GM12878 (cell line): ENCODE results near the gene ZBTB37.

Experiments used
- EP300 ChIP-seq, 2 experiments: fragments of 150-350 bp in 1 of 2; IDR thresholded peaks; 2 replicates each; pipeline ENCODE4 v1.6.1; 2011 to 2012; ENCODE audit warnings: low read depth in 2 of 2, low read length in 2 of 2, borderline replicate concordance in 1 of 2, improper control_type of control experiment in 1 of 2, inconsistent platforms in 1 of 2; ENCODE audit not compliant: control insufficient read depth in 1 of 2
- IKZF2 ChIP-seq, 2 experiments: fragments of 450-650 bp; IDR thresholded peaks; 2 replicates each; pipeline ENCODE4 v1.6.1; 2017; ENCODE audit warnings: mild to moderate bottlenecking in 2 of 2, moderate library complexity in 2 of 2
- RCOR1 ChIP-seq: conservative IDR thresholded peaks from 2 replicates; pipeline ENCODE4 v1.6.1; 2012; ENCODE audit warnings: low read depth, low read length, improper control_type of control experiment
- TARDBP ChIP-seq: IDR thresholded peaks from 2 replicates; pipeline ENCODE4 v1.6.1; 2016; ENCODE audit warnings: borderline replicate concordance

- peak; percentile 65; the same call in 1 of the 2 replicates for TF ChIP-seq TARDBP
- peak; percentile 70 to 74 for TF ChIP-seq IKZF2 (IDR thresholded peaks at IDR 0.05)
- TF ChIP-seq RCOR1: 0 out of 2 replicates have a peak, but pooled peaks have one; percentile 78
- no peak; a peak in 1 of 4 replicates for TF ChIP-seq EP300 (IDR thresholded peaks at IDR 0.05; ENCODE audit: borderline replicate concordance in 1 of 2, control insufficient read depth in 1 of 2, low read depth in 2 of 2, low read length in 2 of 2)
Observed at GRCh38 chr1:173824315-173825081, 43.7 kb upstream of the ZBTB37 start, which contains the start of the genes CENPL and DARS2.
